ENCODE results near the gene JPT1.

DNA sequence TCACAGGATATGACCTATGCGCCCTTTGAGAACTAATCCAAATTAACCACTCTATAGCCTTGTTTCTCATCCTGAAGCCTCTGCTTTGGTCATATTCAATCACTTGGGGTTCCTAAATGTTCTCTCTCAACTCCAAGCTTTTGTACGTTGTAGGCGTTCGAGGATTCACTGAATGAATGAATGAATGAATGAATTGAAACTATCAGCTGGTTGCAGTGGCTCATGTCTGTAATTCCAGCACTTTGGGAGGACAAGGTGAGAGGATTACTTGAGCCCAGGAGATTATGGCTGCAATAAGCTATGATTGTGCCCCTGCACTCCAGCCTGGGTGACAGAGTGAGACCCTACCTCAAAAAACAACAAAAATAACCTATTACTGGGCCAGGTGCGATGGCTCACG is 34.3 kb upstream of the JPT1 start:
- TF ChIP-seq, protein P1, sequence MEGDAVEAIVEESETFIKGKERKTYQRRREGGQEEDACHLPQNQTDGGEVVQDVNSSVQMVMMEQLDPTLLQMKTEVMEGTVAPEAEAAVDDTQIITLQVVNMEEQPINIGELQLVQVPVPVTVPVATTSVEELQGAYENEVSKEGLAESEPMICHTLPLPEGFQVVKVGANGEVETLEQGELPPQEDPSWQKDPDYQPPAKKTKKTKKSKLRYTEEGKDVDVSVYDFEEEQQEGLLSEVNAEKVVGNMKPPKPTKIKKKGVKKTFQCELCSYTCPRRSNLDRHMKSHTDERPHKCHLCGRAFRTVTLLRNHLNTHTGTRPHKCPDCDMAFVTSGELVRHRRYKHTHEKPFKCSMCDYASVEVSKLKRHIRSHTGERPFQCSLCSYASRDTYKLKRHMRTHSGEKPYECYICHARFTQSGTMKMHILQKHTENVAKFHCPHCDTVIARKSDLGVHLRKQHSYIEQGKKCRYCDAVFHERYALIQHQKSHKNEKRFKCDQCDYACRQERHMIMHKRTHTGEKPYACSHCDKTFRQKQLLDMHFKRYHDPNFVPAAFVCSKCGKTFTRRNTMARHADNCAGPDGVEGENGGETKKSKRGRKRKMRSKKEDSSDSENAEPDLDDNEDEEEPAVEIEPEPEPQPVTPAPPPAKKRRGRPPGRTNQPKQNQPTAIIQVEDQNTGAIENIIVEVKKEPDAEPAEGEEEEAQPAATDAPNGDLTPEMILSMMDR (IDR thresholded peaks at IDR 0.05) = no peak
- TF ChIP-seq, protein P2, sequence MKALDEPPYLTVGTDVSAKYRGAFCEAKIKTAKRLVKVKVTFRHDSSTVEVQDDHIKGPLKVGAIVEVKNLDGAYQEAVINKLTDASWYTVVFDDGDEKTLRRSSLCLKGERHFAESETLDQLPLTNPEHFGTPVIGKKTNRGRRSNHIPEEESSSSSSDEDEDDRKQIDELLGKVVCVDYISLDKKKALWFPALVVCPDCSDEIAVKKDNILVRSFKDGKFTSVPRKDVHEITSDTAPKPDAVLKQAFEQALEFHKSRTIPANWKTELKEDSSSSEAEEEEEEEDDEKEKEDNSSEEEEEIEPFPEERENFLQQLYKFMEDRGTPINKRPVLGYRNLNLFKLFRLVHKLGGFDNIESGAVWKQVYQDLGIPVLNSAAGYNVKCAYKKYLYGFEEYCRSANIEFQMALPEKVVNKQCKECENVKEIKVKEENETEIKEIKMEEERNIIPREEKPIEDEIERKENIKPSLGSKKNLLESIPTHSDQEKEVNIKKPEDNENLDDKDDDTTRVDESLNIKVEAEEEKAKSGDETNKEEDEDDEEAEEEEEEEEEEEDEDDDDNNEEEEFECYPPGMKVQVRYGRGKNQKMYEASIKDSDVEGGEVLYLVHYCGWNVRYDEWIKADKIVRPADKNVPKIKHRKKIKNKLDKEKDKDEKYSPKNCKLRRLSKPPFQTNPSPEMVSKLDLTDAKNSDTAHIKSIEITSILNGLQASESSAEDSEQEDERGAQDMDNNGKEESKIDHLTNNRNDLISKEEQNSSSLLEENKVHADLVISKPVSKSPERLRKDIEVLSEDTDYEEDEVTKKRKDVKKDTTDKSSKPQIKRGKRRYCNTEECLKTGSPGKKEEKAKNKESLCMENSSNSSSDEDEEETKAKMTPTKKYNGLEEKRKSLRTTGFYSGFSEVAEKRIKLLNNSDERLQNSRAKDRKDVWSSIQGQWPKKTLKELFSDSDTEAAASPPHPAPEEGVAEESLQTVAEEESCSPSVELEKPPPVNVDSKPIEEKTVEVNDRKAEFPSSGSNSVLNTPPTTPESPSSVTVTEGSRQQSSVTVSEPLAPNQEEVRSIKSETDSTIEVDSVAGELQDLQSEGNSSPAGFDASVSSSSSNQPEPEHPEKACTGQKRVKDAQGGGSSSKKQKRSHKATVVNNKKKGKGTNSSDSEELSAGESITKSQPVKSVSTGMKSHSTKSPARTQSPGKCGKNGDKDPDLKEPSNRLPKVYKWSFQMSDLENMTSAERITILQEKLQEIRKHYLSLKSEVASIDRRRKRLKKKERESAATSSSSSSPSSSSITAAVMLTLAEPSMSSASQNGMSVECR (CRISPR knock-in tag; IDR thresholded peaks at IDR 0.05; ENCODE audit: borderline replicate concordance) = no peak
- TF ChIP-seq ETV6 (CRISPR knock-in tag; IDR thresholded peaks at IDR 0.05) (no peak), SMAD3 (CRISPR knock-in tag; IDR thresholded peaks at IDR 0.05; ENCODE audit: borderline replicate concordance) (no peak), RELA (CRISPR knock-in tag; IDR thresholded peaks at IDR 0.05; ENCODE audit: borderline replicate concordance) (no peak), NFYB (CRISPR knock-in tag; conservative IDR thresholded peaks at IDR 0.05; ENCODE audit: low read depth) (no peak), ZBTB21 (CRISPR knock-in tag; IDR thresholded peaks at IDR 0.05; ENCODE audit: borderline replicate concordance) (no peak), SP1 (CRISPR knock-in tag; conservative IDR thresholded peaks at IDR 0.05) (no peak)
- TF ChIP-seq, protein P3, sequence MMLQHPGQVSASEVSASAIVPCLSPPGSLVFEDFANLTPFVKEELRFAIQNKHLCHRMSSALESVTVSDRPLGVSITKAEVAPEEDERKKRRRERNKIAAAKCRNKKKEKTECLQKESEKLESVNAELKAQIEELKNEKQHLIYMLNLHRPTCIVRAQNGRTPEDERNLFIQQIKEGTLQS (CRISPR knock-in tag; conservative IDR thresholded peaks at IDR 0.05) = no peak
